GM23338 (cell line): Measurements from ENCODE around the gene OSBPL10. TPM values are rescaled to one million over a fixed set of nuclear protein-coding genes. Genes with fewer than 3 reads are reported as not detected.

ENCODE experiments used
- ATAC-seq: fragments of 200-7000 bp; cut with Tn5 transposase; 3 replicates; pipeline ENCODE4 v1.9.1; 2020
- DNase-seq: peaks from one replicate; pipeline ENCODE4 v3.0.0-alpha.2; 2015; ENCODE audit warnings: low spot score
- H2AFZ ChIP-seq: fragments of 200-600 bp; sonication (generic); 2 replicates; pipeline ENCODE4 v1.8.0; 2016; ENCODE audit warnings: antibody characterized with exemption, mild to moderate bottlenecking, moderate library complexity
- H3F3A ChIP-seq: fragments of 200-600 bp; sonication (generic); replicated peaks from 2 replicates; pipeline ENCODE4 v1.8.0; 2017; ENCODE audit warnings: antibody characterized with exemption, mixed run types, low read depth
- H3K27ac ChIP-seq: fragments of 200-600 bp; sonication (generic); 2 replicates; pipeline ENCODE4 v1.6.1; 2016; ENCODE audit warnings: low read depth
- H3K27me3 ChIP-seq: fragments of 200-600 bp; sonication (generic); 2 replicates; pipeline ENCODE4 v1.8.0; 2016; ENCODE audit warnings: mild to moderate bottlenecking, mixed run types, moderate library complexity; ENCODE audit not compliant: insufficient read depth
- H3K36me3 ChIP-seq: fragments of 200-600 bp; sonication (generic); 2 replicates; pipeline ENCODE4 v1.8.0; 2016; ENCODE audit warnings: mild to moderate bottlenecking; ENCODE audit not compliant: insufficient read depth
- H3K4me1 ChIP-seq: fragments of 200-600 bp; sonication (generic); 2 replicates; pipeline ENCODE4 v1.8.0; 2016; ENCODE audit warnings: mild to moderate bottlenecking, moderate library complexity; ENCODE audit not compliant: insufficient read depth
- H3K4me2 ChIP-seq: fragments of 200-600 bp; sonication (generic); 2 replicates; pipeline ENCODE4 v1.7.1; 2017; ENCODE audit warnings: mixed run types
- H3K4me3 ChIP-seq: fragments of 200-600 bp; sonication (generic); 2 replicates; pipeline ENCODE4 v1.6.1; 2016; ENCODE audit warnings: mixed run types
- H3K79me2 ChIP-seq: fragments of 200-600 bp; sonication (generic); replicated peaks from 2 replicates; pipeline ENCODE4 v1.8.0; 2017; ENCODE audit warnings: mild to moderate bottlenecking; ENCODE audit not compliant: insufficient read depth
- H3K9me2 ChIP-seq: fragments of 200-600 bp; sonication (generic); 2 replicates; pipeline ENCODE4 v1.8.0; 2017; ENCODE audit not compliant: insufficient read depth
- H4K20me1 ChIP-seq: fragments of 200-600 bp; sonication (generic); replicated peaks from 2 replicates; pipeline ENCODE4 v1.8.0; 2017; ENCODE audit warnings: mild to moderate bottlenecking; ENCODE audit not compliant: insufficient read depth
- H3K27ac Mint-ChIP-seq: 2 replicates; pipeline ENCODE4 v1.8.0; 2020; ENCODE audit warnings: inconsistent platforms, mild to moderate bottlenecking, moderate library complexity, mixed read lengths
- H3K27me3 Mint-ChIP-seq: 3 replicates; pipeline ENCODE4 v1.8.0; 2022; ENCODE audit warnings: low read depth, mild to moderate bottlenecking, moderate library complexity, mixed read lengths, inconsistent platforms; ENCODE audit not compliant: insufficient read depth, poor library complexity
- H3K36me3 Mint-ChIP-seq: 3 replicates; pipeline ENCODE4 v1.8.0; 2021; ENCODE audit warnings: low read depth, mild to moderate bottlenecking, inconsistent platforms, moderate library complexity, mixed read lengths
- H3K4me1 Mint-ChIP-seq: 3 replicates; pipeline ENCODE4 v1.8.0; 2020; ENCODE audit warnings: mild to moderate bottlenecking, inconsistent platforms, mixed read lengths
- H3K4me3 Mint-ChIP-seq: 3 replicates; pipeline ENCODE4 v1.8.0; 2021; ENCODE audit warnings: moderate library complexity, mild to moderate bottlenecking, inconsistent platforms, mixed read lengths
- H3K9me3 Mint-ChIP-seq: 3 replicates; pipeline ENCODE4 v1.8.0; 2020; ENCODE audit warnings: moderate library complexity, mild to moderate bottlenecking, inconsistent platforms, mixed read lengths
- CREB1 ChIP-seq: fragments of 250-450 bp; sonication (Bioruptor Pico); IDR thresholded peaks from 2 replicates; pipeline ENCODE4 v1.5.0; 2020; ENCODE audit warnings: low read depth, mild to moderate bottlenecking, moderate library complexity
- CTCF ChIP-seq, 2 experiments: fragments of 200-600 bp in 1 of 2; sonication (generic) in 1 of 2; conservative IDR thresholded peaks; 2 replicates each; pipeline versions ENCODE4 v1.5.1 to v1.6.1; 2016 to 2017; ENCODE audit warnings: antibody characterized with exemption in 2 of 2, low read depth in 2 of 2, mild to moderate bottlenecking in 2 of 2, moderate library complexity in 1 of 2
- ETS1 ChIP-seq: IDR thresholded peaks from 2 replicates; pipeline ENCODE4 v1.6.1; 2016; ENCODE audit warnings: antibody characterized with exemption
- EZH2 ChIP-seq: fragments of 200-600 bp; sonication (generic); IDR thresholded peaks from one replicate; pipeline ENCODE4 v1.8.0; 2017; ENCODE audit warnings: antibody characterized with exemption, mild to moderate bottlenecking, low read depth; ENCODE audit not compliant: unreplicated experiment
- EZH2phosphoT487 ChIP-seq: fragments of 200-600 bp; sonication (generic); IDR thresholded peaks from one replicate; pipeline ENCODE4 v1.8.1; 2018; ENCODE audit warnings: antibody characterized with exemption; ENCODE audit not compliant: unreplicated experiment
- JUNB ChIP-seq: IDR thresholded peaks from one replicate; pipeline ENCODE4 v1.6.1; 2016; ENCODE audit warnings: antibody characterized with exemption; ENCODE audit not compliant: unreplicated experiment
- NANOG ChIP-seq: IDR thresholded peaks from 2 replicates; pipeline ENCODE4 v1.6.1; 2016; ENCODE audit warnings: antibody characterized with exemption, borderline replicate concordance
- POLR2AphosphoS5 ChIP-seq: IDR thresholded peaks from 2 replicates; pipeline ENCODE4 v1.6.1; 2016; ENCODE audit warnings: antibody characterized with exemption, low read depth
- REST ChIP-seq: IDR thresholded peaks from one replicate; pipeline ENCODE4 v1.6.1; 2018; ENCODE audit warnings: antibody characterized with exemption; ENCODE audit not compliant: unreplicated experiment
- STAT1 ChIP-seq: IDR thresholded peaks from one replicate; pipeline ENCODE4 v1.6.1; 2016; ENCODE audit warnings: antibody characterized with exemption; ENCODE audit not compliant: unreplicated experiment
- ZNF114 ChIP-seq: fragments of 250-450 bp; sonication (Bioruptor Pico); IDR thresholded peaks from 2 replicates; pipeline ENCODE4 v1.5.0; 2020; ENCODE audit warnings: mild to moderate bottlenecking, moderate library complexity
- ZNF331 ChIP-seq: fragments of 250-450 bp; sonication (Bioruptor Pico); IDR thresholded peaks from 2 replicates; pipeline ENCODE4 v1.5.0; 2020; ENCODE audit warnings: low read depth, mild to moderate bottlenecking, moderate library complexity
- polyA plus RNA-seq: library from polyadenylated mRNA; unstranded; fragments of >200 nt; fragmentation: Nextera tagmentation; extraction: Ambion mirVana; gene quantifications from 2 replicates; pipeline ENCODE4 v1.2.1, GENCODE V29; 2016
- total RNA-seq: library from RNA; depleted of rRNA; stranded (reverse); fragments of >200 nt; shearing (Covaris generic); gene quantifications from 2 replicates; pipeline ENCODE4 v1.2.3, GENCODE V29; 2014
- TF ChIP-seq, protein P1 (sequence below): fragments of 250-450 bp; sonication (Bioruptor Pico); IDR thresholded peaks from 2 replicates; pipeline ENCODE4 v1.5.0; 2020; ENCODE audit warnings: mild to moderate bottlenecking, moderate library complexity

Gene OSBPL10
- total and polyA plus RNA-seq, 2 experiments from 2014 or later = 23.8 to 149 TPM

GRCh38 chr3:31980530-31981205 is 394 bp downstream of the OSBPL10 start:
- H3K79me2 ChIP-seq = peaks cover 72% of the 10 kb centered on the region
- H2AFZ ChIP-seq = peak overlapping the region; percentile 96
- Mint-ChIP-seq H3K27ac (peak overlapping the region; percentile 66; the same call in 1 of the 2 replicates), H3K27me3 (peaks cover 18% of the 10 kb centered on the region), H3K36me3 (peaks cover 36% of the 10 kb centered on the region), H3K4me3 (peak overlapping the region; percentile 89), H3K4me1 (peaks cover 42% of the 10 kb centered on the region), H3K9me3 (no peaks in the 10 kb centered on the region)
- peaks cover 16% of the 10 kb centered on the region; the same call in 1 of the 2 replicates for H4K20me1 ChIP-seq
- H3K9me2 ChIP-seq = no peaks in the 10 kb centered on the region
- H3K27ac ChIP-seq = peak overlapping the region; percentile 87
- TF ChIP-seq, protein P1, sequence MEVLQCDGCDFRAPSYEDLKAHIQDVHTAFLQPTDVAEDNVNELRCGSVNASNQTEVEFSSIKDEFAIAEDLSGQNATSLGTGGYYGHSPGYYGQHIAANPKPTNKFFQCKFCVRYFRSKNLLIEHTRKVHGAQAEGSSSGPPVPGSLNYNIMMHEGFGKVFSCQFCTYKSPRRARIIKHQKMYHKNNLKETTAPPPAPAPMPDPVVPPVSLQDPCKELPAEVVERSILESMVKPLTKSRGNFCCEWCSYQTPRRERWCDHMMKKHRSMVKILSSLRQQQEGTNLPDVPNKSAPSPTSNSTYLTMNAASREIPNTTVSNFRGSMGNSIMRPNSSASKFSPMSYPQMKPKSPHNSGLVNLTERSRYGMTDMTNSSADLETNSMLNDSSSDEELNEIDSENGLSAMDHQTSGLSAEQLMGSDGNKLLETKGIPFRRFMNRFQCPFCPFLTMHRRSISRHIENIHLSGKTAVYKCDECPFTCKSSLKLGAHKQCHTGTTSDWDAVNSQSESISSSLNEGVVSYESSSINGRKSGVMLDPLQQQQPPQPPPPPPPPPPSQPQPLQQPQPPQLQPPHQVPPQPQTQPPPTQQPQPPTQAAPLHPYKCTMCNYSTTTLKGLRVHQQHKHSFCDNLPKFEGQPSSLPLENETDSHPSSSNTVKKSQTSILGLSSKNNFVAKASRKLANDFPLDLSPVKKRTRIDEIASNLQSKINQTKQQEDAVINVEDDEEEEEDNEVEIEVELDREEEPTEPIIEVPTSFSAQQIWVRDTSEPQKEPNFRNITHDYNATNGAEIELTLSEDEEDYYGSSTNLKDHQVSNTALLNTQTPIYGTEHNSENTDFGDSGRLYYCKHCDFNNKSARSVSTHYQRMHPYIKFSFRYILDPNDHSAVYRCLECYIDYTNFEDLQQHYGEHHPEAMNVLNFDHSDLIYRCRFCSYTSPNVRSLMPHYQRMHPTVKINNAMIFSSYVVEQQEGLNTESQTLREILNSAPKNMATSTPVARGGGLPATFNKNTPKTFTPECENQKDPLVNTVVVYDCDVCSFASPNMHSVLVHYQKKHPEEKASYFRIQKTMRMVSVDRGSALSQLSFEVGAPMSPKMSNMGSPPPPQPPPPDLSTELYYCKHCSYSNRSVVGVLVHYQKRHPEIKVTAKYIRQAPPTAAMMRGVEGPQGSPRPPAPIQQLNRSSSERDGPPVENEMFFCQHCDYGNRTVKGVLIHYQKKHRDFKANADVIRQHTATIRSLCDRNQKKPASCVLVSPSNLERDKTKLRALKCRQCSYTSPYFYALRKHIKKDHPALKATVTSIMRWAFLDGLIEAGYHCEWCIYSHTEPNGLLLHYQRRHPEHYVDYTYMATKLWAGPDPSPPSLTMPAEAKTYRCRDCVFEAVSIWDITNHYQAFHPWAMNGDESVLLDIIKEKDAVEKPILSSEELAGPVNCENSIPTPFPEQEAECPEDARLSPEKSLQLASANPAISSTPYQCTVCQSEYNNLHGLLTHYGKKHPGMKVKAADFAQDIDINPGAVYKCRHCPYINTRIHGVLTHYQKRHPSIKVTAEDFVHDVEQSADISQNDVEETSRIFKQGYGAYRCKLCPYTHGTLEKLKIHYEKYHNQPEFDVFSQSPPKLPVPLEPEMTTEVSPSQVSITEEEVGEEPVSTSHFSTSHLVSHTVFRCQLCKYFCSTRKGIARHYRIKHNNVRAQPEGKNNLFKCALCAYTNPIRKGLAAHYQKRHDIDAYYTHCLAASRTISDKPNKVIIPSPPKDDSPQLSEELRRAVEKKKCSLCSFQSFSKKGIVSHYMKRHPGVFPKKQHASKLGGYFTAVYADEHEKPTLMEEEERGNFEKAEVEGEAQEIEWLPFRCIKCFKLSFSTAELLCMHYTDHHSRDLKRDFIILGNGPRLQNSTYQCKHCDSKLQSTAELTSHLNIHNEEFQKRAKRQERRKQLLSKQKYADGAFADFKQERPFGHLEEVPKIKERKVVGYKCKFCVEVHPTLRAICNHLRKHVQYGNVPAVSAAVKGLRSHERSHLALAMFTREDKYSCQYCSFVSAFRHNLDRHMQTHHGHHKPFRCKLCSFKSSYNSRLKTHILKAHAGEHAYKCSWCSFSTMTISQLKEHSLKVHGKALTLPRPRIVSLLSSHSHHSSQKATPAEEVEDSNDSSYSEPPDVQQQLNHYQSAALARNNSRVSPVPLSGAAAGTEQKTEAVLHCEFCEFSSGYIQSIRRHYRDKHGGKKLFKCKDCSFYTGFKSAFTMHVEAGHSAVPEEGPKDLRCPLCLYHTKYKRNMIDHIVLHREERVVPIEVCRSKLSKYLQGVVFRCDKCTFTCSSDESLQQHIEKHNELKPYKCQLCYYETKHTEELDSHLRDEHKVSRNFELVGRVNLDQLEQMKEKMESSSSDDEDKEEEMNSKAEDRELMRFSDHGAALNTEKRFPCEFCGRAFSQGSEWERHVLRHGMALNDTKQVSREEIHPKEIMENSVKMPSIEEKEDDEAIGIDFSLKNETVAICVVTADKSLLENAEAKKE (CRISPR knock-in tag) = no peak
- TF ChIP-seq EZH2phosphoT487 (no peak), ZNF331 (CRISPR knock-in tag) (no peak), REST (no peak), ETS1 (no peak), NANOG (no peak), POLR2AphosphoS5 (no peak; the same call in none of the 2 replicates), ZNF114 (CRISPR knock-in tag) (no peak), EZH2 (no peak), CTCF (conservative IDR thresholded peaks at IDR 0.05; ENCODE audit: low read depth in 2 of 2) (peak in 1 of 2 experiments; percentile 18; a peak in 2 of 4 replicates), JUNB (no peak), STAT1 (no peak), CREB1 (peak; percentile 12; the same call in 1 of the 2 replicates)
- ATAC-seq (peak; percentile 81), DNase-seq (peak; percentile 81)
- no peaks in the 10 kb centered on the region for H3K27me3 ChIP-seq
- H3K4me1 ChIP-seq = peaks cover 31% of the 10 kb centered on the region
- peak overlapping the region; percentile 98 for H3K4me2 ChIP-seq
- peak overlapping the region; percentile 95 for H3K4me3 ChIP-seq
- H3K36me3 ChIP-seq = 0 out of 2 replicates have a peak, but pooled peaks cover 5% of the 10 kb centered on the region
- 0 out of 2 replicates have a peak, but pooled peaks cover 2% of the 10 kb centered on the region for H3F3A ChIP-seq
